GM06990 (cell line): ENCODE measurements around the gene PCBP3.
"Not testable (repeated sequence)": the region's sequence is repeated elsewhere in the genome, so short reads cannot be mapped to it uniquely, and the experiment has no call there.

Experiments used
- DNase-seq: peaks from one replicate; pipeline ENCODE4 v3.0.0-alpha.2; 2011; ENCODE audit not compliant: insufficient read length; ENCODE audit errors: extremely low read depth
- H3K27me3 ChIP-seq: replicated peaks from 2 replicates; pipeline ENCODE4 v1.6.0; 2011; ENCODE audit warnings: low read length; ENCODE audit not compliant: control insufficient read depth, insufficient read depth
- H3K36me3 ChIP-seq: 2 replicates; pipeline ENCODE4 v1.5.1; 2011; ENCODE audit warnings: low read length; ENCODE audit not compliant: control insufficient read depth, insufficient read depth
- H3K4me3 ChIP-seq: replicated peaks from 2 replicates; pipeline ENCODE4 v1.5.1; 2011; ENCODE audit warnings: low read depth, mild to moderate bottlenecking, control low read depth, low read length
- TF ChIP-seq, protein P1 (sequence below): IDR thresholded peaks from 2 replicates; pipeline ENCODE4 v1.5.1; 2011; ENCODE audit warnings: low read length, control low read depth, mild to moderate bottlenecking, inconsistent platforms; ENCODE audit not compliant: insufficient read depth, poor library complexity, severe bottlenecking

Gene PCBP3

DNA sequence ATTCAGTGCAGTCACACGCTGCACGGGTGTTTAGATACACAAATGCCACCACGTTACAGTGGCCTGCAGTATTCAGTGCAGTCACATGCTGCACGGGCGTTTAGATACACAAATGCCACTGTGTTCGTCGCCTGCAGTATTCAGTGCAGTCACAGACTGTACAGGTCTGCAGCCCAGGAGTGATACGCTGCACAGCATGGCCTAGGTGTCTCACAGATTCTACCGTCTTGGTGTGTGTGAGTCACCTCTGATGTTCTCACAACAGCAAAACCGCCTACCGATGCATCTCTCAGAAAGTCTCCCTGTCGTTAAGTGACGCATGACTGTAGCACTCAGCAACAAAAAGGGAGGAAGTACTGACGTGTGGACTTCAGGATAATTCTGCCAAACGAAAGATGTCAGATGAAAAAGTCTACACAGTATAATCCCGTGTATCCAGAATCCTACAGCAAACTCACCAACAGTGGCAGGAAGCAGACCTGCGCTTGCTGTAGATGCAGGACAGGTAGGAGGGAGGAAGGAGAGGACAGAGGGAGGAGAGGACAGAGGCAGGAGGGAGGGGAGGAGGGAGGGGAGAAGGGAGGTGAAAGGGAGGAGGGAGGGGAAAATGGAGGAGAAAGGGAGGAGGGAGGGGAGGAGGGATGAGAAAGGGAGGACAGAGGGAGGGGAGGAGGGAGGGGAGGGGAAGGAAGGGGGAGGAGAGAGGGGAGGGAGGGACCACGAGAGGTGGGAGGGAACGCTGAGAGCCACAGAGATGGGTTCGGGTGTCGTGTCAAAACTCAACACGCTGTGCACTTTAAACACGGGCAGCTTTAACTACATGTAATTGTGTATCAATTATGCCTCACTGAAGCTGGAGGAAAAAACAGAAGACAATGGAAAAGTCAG, 36.3 kb upstream of the PCBP3 start:
- H3K27me3 ChIP-seq, result no peaks in the 10 kb centered on the region
- no peak overlapping the region for H3K4me3 ChIP-seq
- H3K36me3 ChIP-seq, result no peaks in the 10 kb centered on the region
- no peak for DNase-seq
- TF ChIP-seq, protein P1, sequence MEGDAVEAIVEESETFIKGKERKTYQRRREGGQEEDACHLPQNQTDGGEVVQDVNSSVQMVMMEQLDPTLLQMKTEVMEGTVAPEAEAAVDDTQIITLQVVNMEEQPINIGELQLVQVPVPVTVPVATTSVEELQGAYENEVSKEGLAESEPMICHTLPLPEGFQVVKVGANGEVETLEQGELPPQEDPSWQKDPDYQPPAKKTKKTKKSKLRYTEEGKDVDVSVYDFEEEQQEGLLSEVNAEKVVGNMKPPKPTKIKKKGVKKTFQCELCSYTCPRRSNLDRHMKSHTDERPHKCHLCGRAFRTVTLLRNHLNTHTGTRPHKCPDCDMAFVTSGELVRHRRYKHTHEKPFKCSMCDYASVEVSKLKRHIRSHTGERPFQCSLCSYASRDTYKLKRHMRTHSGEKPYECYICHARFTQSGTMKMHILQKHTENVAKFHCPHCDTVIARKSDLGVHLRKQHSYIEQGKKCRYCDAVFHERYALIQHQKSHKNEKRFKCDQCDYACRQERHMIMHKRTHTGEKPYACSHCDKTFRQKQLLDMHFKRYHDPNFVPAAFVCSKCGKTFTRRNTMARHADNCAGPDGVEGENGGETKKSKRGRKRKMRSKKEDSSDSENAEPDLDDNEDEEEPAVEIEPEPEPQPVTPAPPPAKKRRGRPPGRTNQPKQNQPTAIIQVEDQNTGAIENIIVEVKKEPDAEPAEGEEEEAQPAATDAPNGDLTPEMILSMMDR, result no peak

GRCh38 chr21:45607909-45608295, 35.6 kb upstream of the PCBP3 start:
- H3K4me3 ChIP-seq, result no peak overlapping the region
- TF ChIP-seq, protein P1, result no peak

DNA sequence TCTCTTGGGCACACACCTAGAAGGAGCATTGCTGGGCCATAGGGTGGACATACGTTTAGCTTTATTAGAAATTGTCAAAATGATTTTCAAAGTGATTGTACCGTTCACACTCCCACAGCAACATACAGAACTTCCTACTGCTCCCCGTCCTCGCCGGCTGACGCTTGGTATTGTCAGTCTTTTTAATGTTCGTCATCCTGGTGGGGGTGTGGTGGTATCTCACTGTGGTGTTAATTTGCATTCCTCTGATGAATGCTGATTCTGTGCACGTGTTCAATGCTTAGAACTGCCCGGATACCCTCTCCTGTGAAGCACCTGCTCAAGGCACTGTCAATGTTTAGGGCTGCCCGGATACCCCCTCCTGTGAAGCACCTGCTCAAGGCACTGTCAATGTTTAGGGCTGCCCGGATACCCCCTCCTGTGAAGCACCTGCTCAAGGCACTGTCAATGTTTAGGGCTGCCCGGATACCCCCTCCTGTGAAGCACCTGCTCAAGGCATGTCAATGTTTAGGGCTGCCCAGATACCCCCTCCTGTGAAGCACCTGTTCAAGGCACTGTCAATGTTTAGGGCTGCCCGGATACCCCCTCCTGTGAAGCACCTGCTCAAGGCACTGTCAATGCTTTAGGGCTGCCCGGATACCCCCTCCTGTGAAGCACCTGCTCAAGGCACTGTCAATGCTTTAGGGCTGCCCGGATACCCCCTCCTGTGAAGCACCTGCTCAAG, 34.6 kb upstream of the PCBP3 start:
- H3K4me3 ChIP-seq, H3K36me3 ChIP-seq, H3K27me3 ChIP-seq, DNase-seq: not testable (repeated sequence)

More at GRCh38 chr21:45607909-45608295, 35.6 kb upstream of the PCBP3 start:
- no peak for DNase-seq
- no peaks in the 10 kb centered on the region for H3K27me3 ChIP-seq
- no peaks in the 10 kb centered on the region for H3K36me3 ChIP-seq

DNA sequence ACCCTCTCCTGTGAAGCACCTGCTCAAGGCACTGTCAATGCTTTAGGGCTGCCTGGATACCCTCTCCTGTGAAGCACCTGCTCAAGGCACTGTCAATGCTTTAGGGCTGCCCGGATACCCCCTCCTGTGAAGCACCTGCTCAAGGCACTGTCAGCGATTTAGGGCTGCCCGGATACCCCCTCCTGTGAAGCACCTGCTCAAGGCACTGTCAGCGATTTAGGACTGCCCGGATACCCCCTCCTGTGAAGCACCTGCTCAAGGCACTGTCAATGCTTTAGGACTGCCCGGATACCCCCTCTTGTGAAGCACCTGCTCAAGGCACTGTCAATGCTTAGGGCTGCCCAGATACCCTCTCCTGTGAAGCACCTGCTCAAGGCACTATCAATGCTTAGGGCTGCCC, 33.9 kb upstream of the PCBP3 start:
- DNase-seq, result not testable (repeated sequence)

GRCh38 chr21:45611296-45611695, 32.2 kb upstream of the PCBP3 start:
- no peak for DNase-seq
- Histone ChIP-seq H3K27me3 (no peaks in the 10 kb centered on the region), H3K4me3 (no peak overlapping the region), H3K36me3 (no peaks in the 10 kb centered on the region)
- TF ChIP-seq, protein P1, result no peak

More for the DNA sequence above, 33.9 kb upstream of the PCBP3 start:
- not testable (repeated sequence) for H3K36me3 ChIP-seq, H3K4me3 ChIP-seq, H3K27me3 ChIP-seq

- DNase-seq, result no peak
- H3K27me3 ChIP-seq, result no peaks in the 10 kb centered on the region
- no peak overlapping the region for H3K4me3 ChIP-seq
- TF ChIP-seq, protein P1, result no peak
- no peaks in the 10 kb centered on the region for H3K36me3 ChIP-seq
Measured at GRCh38 chr21:45611939-45612664, 31.4 kb upstream of the PCBP3 start.

DNA sequence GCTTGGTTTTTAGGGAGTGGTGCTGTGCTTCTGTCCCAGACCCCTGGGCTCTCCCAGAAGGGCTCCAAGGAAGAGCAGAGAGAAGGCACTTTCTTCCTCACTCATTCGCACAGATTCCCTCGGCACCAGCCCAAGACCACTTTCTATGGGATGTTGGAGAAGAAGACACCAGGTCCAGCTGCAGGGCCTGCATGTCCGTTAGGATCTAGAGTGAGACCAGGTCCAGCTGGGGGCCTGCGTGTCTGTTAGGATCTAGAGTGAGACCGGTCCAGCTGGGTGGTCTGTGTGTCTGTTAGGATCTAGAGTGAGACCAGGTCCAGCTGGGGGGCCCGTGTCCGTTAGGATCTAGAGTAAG, 30.9 kb upstream of the PCBP3 start:
- not testable (repeated sequence) for H3K36me3 ChIP-seq, H3K27me3 ChIP-seq, DNase-seq, H3K4me3 ChIP-seq
